ENCODE data around the gene ATF7IP2. TPM values are rescaled to one million over a fixed set of nuclear protein-coding genes. Genes with fewer than 3 reads are reported as not detected.
"Not testable (repeated sequence)": the region's sequence is repeated elsewhere in the genome, so short reads cannot be mapped to it uniquely, and the experiment has no call there.

ATF7IP2 gene
- total RNA-seq, 1 experiment from 2014 or later = 22.8 TPM

DNA sequence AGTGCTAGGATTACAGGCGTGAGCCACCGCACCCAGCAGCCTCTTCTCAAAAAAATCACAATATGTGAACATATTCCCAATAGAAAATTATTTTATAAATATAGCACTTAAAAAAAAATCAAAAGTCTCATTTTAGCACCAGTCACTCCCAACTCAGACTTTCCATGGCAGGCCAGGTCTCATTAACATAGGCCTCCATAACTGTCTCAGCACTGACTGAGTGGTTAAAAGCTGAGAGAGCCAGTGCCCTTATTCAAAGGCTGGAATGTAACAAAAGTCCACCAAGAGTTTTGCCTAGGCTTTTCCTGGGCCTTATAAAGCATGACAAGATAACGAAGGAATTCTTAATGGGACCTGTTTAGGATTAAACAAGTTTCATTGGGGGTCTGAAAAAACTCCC lies 114.7 kb downstream of the ATF7IP2 start:
- DNase-seq = no peak
- no peak overlapping the region for H3K4me3 ChIP-seq (ENCODE audit: insufficient read depth, low read depth, low read length)
- H3K36me3 ChIP-seq (replicated peaks; ENCODE audit: control insufficient read depth, insufficient read depth, low read length) = no peaks in the 10 kb centered on the region
- H3K27me3 ChIP-seq (ENCODE audit: control insufficient read depth, insufficient read depth, low read length) = no peaks in the 10 kb centered on the region

DNA sequence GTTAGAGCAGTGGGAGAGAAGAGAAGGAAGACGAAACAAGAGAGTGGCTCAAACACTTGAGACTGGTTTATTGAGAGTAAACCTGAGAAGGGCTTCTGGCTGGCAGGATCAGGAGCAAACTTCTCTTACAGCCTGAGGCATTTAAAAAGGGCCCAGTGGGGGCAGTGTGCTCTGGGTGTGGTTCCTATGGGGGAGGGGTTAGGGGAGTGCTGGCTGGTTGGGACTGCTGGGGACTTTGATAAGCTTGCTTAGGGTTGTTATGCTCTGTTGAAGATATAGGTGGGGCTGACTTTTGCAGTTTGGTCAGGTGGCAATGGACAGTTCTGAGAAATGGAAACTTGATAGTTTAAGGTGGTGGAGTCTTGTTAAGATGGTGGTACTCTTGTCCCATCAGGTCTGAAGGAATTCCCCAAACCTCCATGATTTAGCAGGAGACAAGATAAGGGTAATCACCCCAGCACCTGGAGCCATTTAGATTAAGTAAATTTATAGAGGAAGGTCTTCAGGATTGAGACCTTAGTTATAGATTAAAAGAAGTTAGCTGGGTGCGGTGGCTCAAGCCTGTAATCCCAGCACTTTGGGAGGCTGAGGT lies 115.3 kb downstream of the ATF7IP2 start:
- H3K4me3 ChIP-seq (ENCODE audit: insufficient read depth, low read depth, low read length) = no peak overlapping the region
- H3K27me3 ChIP-seq (ENCODE audit: control insufficient read depth, insufficient read depth, low read length) = no peaks in the 10 kb centered on the region
- DNase-seq = no peak
- no peaks in the 10 kb centered on the region for H3K36me3 ChIP-seq (replicated peaks; ENCODE audit: control insufficient read depth, insufficient read depth, low read length)

GRCh38 chr16:10502776-10503175 lies 116.9 kb downstream of the ATF7IP2 start:
- Histone ChIP-seq H3K27me3 (ENCODE audit: control insufficient read depth, insufficient read depth, low read length) (no peaks in the 10 kb centered on the region), H3K36me3 (replicated peaks; ENCODE audit: control insufficient read depth, insufficient read depth, low read length) (no peaks in the 10 kb centered on the region), H3K4me3 (ENCODE audit: insufficient read depth, low read depth, low read length) (no peak overlapping the region)
- no peak for DNase-seq

GRCh38 chr16:10504404-10504885 lies 118.6 kb downstream of the ATF7IP2 start:
- DNase-seq = no peak
- no peak overlapping the region for H3K4me3 ChIP-seq (ENCODE audit: insufficient read depth, low read depth, low read length)

GRCh38 chr16:10505286-10505685 lies 119.4 kb downstream of the ATF7IP2 start:
- not testable (repeated sequence) for H3K36me3 ChIP-seq (replicated peaks; ENCODE audit: control insufficient read depth, insufficient read depth, low read length); H3K4me3 ChIP-seq (ENCODE audit: insufficient read depth, low read depth, low read length); H3K27me3 ChIP-seq (ENCODE audit: control insufficient read depth, insufficient read depth, low read length); DNase-seq

More at GRCh38 chr16:10504404-10504885, 118.6 kb downstream of the ATF7IP2 start:
- Histone ChIP-seq H3K27me3 (ENCODE audit: control insufficient read depth, insufficient read depth, low read length) (no peaks in the 10 kb centered on the region), H3K36me3 (replicated peaks; ENCODE audit: control insufficient read depth, insufficient read depth, low read length) (no peaks in the 10 kb centered on the region)

GRCh38 chr16:10509534-10510025 lies 123.7 kb downstream of the ATF7IP2 start:
- DNase-seq = peak; percentile 76
- Histone ChIP-seq H3K36me3 (replicated peaks; ENCODE audit: control insufficient read depth, insufficient read depth, low read length) (no peaks in the 10 kb centered on the region), H3K4me3 (ENCODE audit: insufficient read depth, low read depth, low read length) (no peak overlapping the region), H3K27me3 (ENCODE audit: control insufficient read depth, insufficient read depth, low read length) (no peaks in the 10 kb centered on the region)

- Histone ChIP-seq H3K27me3 (ENCODE audit: control insufficient read depth, insufficient read depth, low read length) (no peaks in the 10 kb centered on the region), H3K4me3 (ENCODE audit: insufficient read depth, low read depth, low read length) (no peak overlapping the region), H3K36me3 (replicated peaks; ENCODE audit: control insufficient read depth, insufficient read depth, low read length) (no peaks in the 10 kb centered on the region)
- DNase-seq = no peak
These were observed 124.4 kb downstream of the ATF7IP2 start for GRCh38 chr16:10510279-10510678.

- Histone ChIP-seq H3K27me3 (ENCODE audit: control insufficient read depth, insufficient read depth, low read length) (no peaks in the 10 kb centered on the region), H3K4me3 (ENCODE audit: insufficient read depth, low read depth, low read length) (no peak overlapping the region), H3K36me3 (replicated peaks; ENCODE audit: control insufficient read depth, insufficient read depth, low read length) (no peaks in the 10 kb centered on the region)
- no peak for DNase-seq
These were observed 126.0 kb downstream of the ATF7IP2 start for GRCh38 chr16:10511829-10512228.

- Histone ChIP-seq H3K27me3 (ENCODE audit: control insufficient read depth, insufficient read depth, low read length) (no peaks in the 10 kb centered on the region), H3K4me3 (ENCODE audit: insufficient read depth, low read depth, low read length) (no peak overlapping the region), H3K36me3 (replicated peaks; ENCODE audit: control insufficient read depth, insufficient read depth, low read length) (no peaks in the 10 kb centered on the region)
- peak; percentile 62 for DNase-seq
These were observed 128.7 kb downstream of the ATF7IP2 start for GRCh38 chr16:10514369-10515055.

DNA sequence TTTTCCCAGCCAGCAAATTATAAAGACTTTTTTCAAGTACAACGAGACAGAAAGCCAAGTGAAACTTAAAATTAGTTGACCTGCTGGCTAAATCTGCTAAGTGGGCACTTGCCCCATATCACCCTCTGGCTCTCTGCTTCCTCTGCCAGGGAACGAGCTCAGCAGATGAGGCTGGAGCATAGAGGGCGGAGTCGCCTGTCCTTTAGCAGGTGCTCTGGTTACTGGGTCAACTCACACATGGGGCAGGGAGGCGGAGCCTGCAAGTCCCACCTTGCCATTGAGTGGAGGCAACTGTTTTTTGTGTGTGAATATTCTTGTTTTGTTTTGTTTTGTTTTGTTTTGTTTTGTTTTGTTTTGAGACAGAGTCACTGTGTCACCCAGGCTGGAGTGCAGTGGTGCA lies 132.0 kb downstream of the ATF7IP2 start:
- no peak for DNase-seq
- Histone ChIP-seq H3K36me3 (replicated peaks; ENCODE audit: control insufficient read depth, insufficient read depth, low read length) (no peaks in the 10 kb centered on the region), H3K4me3 (ENCODE audit: insufficient read depth, low read depth, low read length) (no peak overlapping the region), H3K27me3 (ENCODE audit: control insufficient read depth, insufficient read depth, low read length) (no peaks in the 10 kb centered on the region)

- Histone ChIP-seq H3K27me3 (ENCODE audit: control insufficient read depth, insufficient read depth, low read length) (no peaks in the 10 kb centered on the region), H3K4me3 (ENCODE audit: insufficient read depth, low read depth, low read length) (no peak overlapping the region), H3K36me3 (replicated peaks; ENCODE audit: control insufficient read depth, insufficient read depth, low read length) (no peaks in the 10 kb centered on the region)
- no peak for DNase-seq
These were observed 132.7 kb downstream of the ATF7IP2 start for GRCh38 chr16:10518479-10519041.

GRCh38 chr16:10519297-10519696 lies 133.4 kb downstream of the ATF7IP2 start:
- Histone ChIP-seq H3K27me3 (ENCODE audit: control insufficient read depth, insufficient read depth, low read length) (no peaks in the 10 kb centered on the region), H3K4me3 (ENCODE audit: insufficient read depth, low read depth, low read length) (no peak overlapping the region), H3K36me3 (replicated peaks; ENCODE audit: control insufficient read depth, insufficient read depth, low read length) (no peaks in the 10 kb centered on the region)
- DNase-seq = no peak

DNA sequence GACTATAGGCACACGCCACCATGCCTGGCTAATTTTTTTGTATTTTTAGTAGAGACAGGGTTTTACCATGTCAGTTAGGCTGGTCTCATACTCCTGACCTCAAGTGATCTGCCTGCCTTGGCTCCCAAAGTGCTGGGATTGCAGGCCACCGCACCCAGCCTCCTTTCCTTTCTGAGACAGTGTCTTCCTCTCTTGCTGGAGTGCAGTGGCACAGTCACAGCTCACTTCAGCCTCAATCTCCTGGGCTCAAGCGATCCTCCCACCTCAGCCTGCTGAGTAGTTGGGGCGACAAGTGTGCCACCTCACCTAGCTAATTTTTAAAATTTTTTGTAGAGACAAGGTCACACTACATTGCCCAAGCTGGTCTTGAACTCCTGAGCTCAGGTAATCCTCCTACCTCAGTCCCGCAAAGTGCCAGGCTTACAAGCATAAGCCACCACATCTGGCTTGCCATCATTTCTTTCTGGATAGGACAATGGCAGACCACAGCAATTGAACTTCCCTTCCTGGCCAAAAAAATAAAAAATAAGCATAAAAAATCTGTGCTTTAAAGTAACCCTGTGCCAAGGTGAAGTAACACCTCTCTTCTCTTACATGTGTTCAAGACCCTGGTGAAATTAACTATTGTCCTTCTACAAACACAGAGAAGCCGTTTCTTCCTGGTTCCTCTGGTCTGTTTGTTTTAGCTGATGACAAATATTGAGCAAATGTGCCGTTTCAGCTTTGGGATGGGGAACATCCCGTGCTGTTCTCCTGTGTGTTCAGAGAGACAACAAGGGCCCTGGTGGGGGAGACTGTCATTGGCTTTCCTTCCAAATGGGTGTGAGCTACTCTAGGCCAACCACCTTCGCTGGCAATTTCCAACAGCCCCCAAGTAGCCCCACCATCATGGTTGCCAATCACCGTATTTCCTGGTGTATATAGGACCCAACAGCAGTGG lies 134.3 kb downstream of the ATF7IP2 start:
- H3K27me3 ChIP-seq (ENCODE audit: control insufficient read depth, insufficient read depth, low read length) = no peaks in the 10 kb centered on the region
- no peak overlapping the region for H3K4me3 ChIP-seq (ENCODE audit: insufficient read depth, low read depth, low read length)
- no peaks in the 10 kb centered on the region for H3K36me3 ChIP-seq (replicated peaks; ENCODE audit: control insufficient read depth, insufficient read depth, low read length)
- DNase-seq = no peak

GRCh38 chr16:10520869-10521578 lies 135.2 kb downstream of the ATF7IP2 start:
- Histone ChIP-seq H3K4me3 (ENCODE audit: insufficient read depth, low read depth, low read length) (no peak overlapping the region), H3K36me3 (replicated peaks; ENCODE audit: control insufficient read depth, insufficient read depth, low read length) (no peaks in the 10 kb centered on the region)
- DNase-seq = no peak

More at GRCh38 chr16:10520869-10521578, 135.2 kb downstream of the ATF7IP2 start:
- no peaks in the 10 kb centered on the region for H3K27me3 ChIP-seq (ENCODE audit: control insufficient read depth, insufficient read depth, low read length)
